DOHH2 (cell line): Measurements from ENCODE around the gene TCHH.

Source experiments
- H3F3A ChIP-seq: fragments of 200-600 bp; sonication (generic), shearing (Covaris generic); 2 replicates; pipeline ENCODE4 v1.6.0; 2016; ENCODE audit warnings: antibody characterized with exemption, mild to moderate bottlenecking; ENCODE audit not compliant: control insufficient read depth, insufficient read depth
- H3K27ac ChIP-seq: fragments of 200-600 bp; sonication (generic); 2 replicates; pipeline ENCODE4 v1.5.1; 2014; ENCODE audit warnings: low read depth, mild to moderate bottlenecking, low read length, moderate library complexity
- H3K27me3 ChIP-seq: fragments of 200-600 bp; sonication (generic); 2 replicates; pipeline ENCODE4 v1.6.1; 2014; ENCODE audit warnings: mild to moderate bottlenecking, low read length, mixed read lengths; ENCODE audit not compliant: control insufficient read depth
- H3K36me3 ChIP-seq: fragments of 200-600 bp; sonication (generic); 2 replicates; pipeline ENCODE4 v1.6.1; 2014; ENCODE audit warnings: mild to moderate bottlenecking, low read length, moderate library complexity, mixed read lengths; ENCODE audit not compliant: control insufficient read depth
- H3K4me1 ChIP-seq: fragments of 200-600 bp; sonication (generic); 2 replicates; pipeline ENCODE4 v1.6.1; 2014; ENCODE audit warnings: mild to moderate bottlenecking, low read length, mixed read lengths; ENCODE audit not compliant: control insufficient read depth
- H3K4me2 ChIP-seq: fragments of 200-600 bp; sonication (generic); 2 replicates; pipeline ENCODE4 v1.6.0; 2014; ENCODE audit warnings: mild to moderate bottlenecking, low read length, moderate library complexity
- H3K4me3 ChIP-seq: fragments of 200-600 bp; sonication (generic); 2 replicates; pipeline ENCODE4 v1.5.1; 2014; ENCODE audit warnings: mild to moderate bottlenecking, low read length, mixed read lengths
- H3K79me2 ChIP-seq: fragments of 200-600 bp; sonication (generic); 2 replicates; pipeline ENCODE4 v1.6.1; 2014; ENCODE audit warnings: mild to moderate bottlenecking, low read length, mixed read lengths; ENCODE audit not compliant: control insufficient read depth
- H3K9me2 ChIP-seq: fragments of 200-600 bp; sonication (generic); replicated peaks from 2 replicates; pipeline ENCODE4 v1.6.1; 2014; ENCODE audit warnings: mild to moderate bottlenecking, low read length, mixed read lengths; ENCODE audit not compliant: control insufficient read depth
- H3K9me3 ChIP-seq: fragments of 200-600 bp; sonication (generic); 2 replicates; pipeline ENCODE4 v1.6.1; 2014; ENCODE audit warnings: antibody characterized with exemption, low read length, mixed read lengths; ENCODE audit not compliant: control insufficient read depth, insufficient read depth
- H4K20me1 ChIP-seq: fragments of 200-600 bp; sonication (generic); 2 replicates; pipeline ENCODE4 v1.6.0; 2014; ENCODE audit warnings: low read depth, mild to moderate bottlenecking, antibody characterized with exemption, low read length, moderate library complexity; ENCODE audit not compliant: control insufficient read depth, insufficient read depth
- EZH2phosphoT487 ChIP-seq: fragments of 200-600 bp; sonication (generic); IDR thresholded peaks from 2 replicates; pipeline ENCODE4 v1.6.1; 2017; ENCODE audit warnings: borderline replicate concordance, mild to moderate bottlenecking, antibody characterized with exemption, low read length, moderate library complexity, mixed read lengths
- TF ChIP-seq, protein P1 (sequence below): fragments of 200-600 bp; sonication (generic); IDR thresholded peaks from one replicate; pipeline ENCODE4 v1.5.1; 2014; ENCODE audit warnings: antibody characterized with exemption, mild to moderate bottlenecking, low read depth, low read length; ENCODE audit not compliant: poor library complexity, severe bottlenecking

TCHH gene

DNA sequence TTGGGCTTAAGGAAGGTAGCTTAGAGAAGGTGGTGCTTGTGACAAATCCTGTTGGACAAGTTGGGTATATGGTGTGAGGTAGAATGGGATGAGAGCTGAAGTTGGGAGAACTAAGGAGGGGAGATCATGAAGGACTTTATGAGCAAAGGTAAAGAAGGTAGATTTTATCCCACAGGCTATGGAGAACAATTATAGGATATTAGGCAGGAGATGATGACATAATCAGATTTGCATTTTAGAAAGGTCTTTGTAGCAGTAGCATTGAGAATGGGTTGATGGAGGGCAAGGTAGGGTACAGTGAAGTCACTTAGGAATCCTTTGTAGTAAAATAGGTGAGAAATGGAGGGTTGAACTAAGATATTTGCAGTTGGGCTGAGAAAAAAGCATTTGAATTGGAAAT lies 14.9 kb upstream of the TCHH start:
- no peak overlapping the region for H3K27ac ChIP-seq
- no peaks in the 10 kb centered on the region for H3K9me3 ChIP-seq
- TF ChIP-seq, protein P1, sequence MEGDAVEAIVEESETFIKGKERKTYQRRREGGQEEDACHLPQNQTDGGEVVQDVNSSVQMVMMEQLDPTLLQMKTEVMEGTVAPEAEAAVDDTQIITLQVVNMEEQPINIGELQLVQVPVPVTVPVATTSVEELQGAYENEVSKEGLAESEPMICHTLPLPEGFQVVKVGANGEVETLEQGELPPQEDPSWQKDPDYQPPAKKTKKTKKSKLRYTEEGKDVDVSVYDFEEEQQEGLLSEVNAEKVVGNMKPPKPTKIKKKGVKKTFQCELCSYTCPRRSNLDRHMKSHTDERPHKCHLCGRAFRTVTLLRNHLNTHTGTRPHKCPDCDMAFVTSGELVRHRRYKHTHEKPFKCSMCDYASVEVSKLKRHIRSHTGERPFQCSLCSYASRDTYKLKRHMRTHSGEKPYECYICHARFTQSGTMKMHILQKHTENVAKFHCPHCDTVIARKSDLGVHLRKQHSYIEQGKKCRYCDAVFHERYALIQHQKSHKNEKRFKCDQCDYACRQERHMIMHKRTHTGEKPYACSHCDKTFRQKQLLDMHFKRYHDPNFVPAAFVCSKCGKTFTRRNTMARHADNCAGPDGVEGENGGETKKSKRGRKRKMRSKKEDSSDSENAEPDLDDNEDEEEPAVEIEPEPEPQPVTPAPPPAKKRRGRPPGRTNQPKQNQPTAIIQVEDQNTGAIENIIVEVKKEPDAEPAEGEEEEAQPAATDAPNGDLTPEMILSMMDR = no peak
- no peak for TF ChIP-seq EZH2phosphoT487
- no peaks in the 10 kb centered on the region for H3K4me1 ChIP-seq
- no peaks in the 10 kb centered on the region for H3F3A ChIP-seq
- H3K4me2 ChIP-seq = no peak overlapping the region
- H3K36me3 ChIP-seq = no peaks in the 10 kb centered on the region
- H4K20me1 ChIP-seq = no peaks in the 10 kb centered on the region
- H3K27me3 ChIP-seq = peaks cover 39% of the 10 kb centered on the region
- no peak overlapping the region for H3K4me3 ChIP-seq
- H3K79me2 ChIP-seq = no peaks in the 10 kb centered on the region
- no peaks in the 10 kb centered on the region for H3K9me2 ChIP-seq

DNA sequence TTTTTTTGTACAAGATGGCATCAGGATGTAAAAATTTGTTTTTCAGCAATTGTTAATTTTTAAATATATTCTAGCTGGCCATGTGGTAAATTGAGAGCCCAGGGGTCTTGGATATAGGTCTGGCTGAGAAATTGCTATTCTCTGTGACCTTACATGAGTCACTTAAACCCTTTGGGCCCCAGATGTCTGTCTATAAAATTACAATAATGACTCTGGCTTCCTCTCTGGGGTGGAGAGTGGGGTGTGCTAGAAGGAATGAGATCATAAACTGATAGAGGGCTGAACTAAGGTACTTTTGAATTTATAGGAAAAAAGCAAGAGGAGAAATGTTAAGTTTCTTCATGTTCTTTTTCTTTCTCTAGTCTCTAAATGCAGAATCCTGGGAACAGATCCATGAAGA lies 12.4 kb upstream of the TCHH start:
- Histone ChIP-seq H3K27me3 (peaks cover 42% of the 10 kb centered on the region), H4K20me1 (no peaks in the 10 kb centered on the region), H3K4me2 (no peak overlapping the region), H3K27ac (no peak overlapping the region), H3F3A (no peaks in the 10 kb centered on the region), H3K4me3 (no peak overlapping the region), H3K9me2 (no peaks in the 10 kb centered on the region), H3K79me2 (no peaks in the 10 kb centered on the region), H3K9me3 (no peaks in the 10 kb centered on the region), H3K4me1 (no peaks in the 10 kb centered on the region), H3K36me3 (no peaks in the 10 kb centered on the region)
- no peak for TF ChIP-seq EZH2phosphoT487
- TF ChIP-seq, protein P1 = no peak

DNA sequence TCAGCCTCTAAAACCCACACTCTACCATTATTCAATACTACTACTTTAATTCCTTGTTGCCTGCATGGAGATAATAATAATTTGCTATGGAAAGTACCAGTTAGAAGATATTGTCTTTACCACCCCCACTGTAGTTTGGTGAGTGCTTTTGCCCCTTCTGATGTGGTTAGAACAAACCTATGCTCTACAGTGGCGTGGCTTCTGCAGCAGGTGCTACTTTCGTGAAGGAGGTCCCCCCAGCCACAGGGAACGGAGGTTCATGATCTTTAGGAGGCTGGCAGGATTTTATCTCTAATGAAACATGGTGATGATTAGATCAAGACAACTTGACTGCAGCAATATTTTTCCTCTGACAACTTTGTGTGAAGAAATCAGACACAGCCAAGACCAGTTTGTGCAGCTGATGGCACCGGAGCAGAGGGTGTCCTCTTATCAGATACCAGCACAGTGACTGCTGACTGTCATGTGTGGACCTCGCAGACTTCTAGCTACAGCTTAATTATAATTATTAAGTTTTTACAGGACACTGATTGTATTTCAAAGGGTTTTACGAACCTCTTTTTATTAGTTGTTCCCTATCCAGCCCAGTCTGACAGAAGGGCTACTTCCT lies 10.7 kb upstream of the TCHH start:
- Histone ChIP-seq H3K9me2 (no peaks in the 10 kb centered on the region), H3K9me3 (no peaks in the 10 kb centered on the region), H4K20me1 (no peaks in the 10 kb centered on the region), H3K27me3 (peaks cover 45% of the 10 kb centered on the region), H3F3A (no peaks in the 10 kb centered on the region), H3K79me2 (no peaks in the 10 kb centered on the region), H3K4me1 (no peaks in the 10 kb centered on the region), H3K36me3 (no peaks in the 10 kb centered on the region), H3K27ac (no peak overlapping the region), H3K4me2 (no peak overlapping the region), H3K4me3 (no peak overlapping the region)
- TF ChIP-seq, protein P1 = no peak
- TF ChIP-seq EZH2phosphoT487 = no peak
